ENCODE measurements around the gene ZNF768. TPM values are rescaled to one million over a fixed set of nuclear protein-coding genes. Genes with fewer than 3 reads are reported as not detected.

ZNF768 gene
- total and polyA plus RNA-seq, 2 of the 13 experiments (the other 11 are each of a cell fraction or from before 2014, with no cell fraction given), result 26.7 to 34.4 TPM

DNA sequence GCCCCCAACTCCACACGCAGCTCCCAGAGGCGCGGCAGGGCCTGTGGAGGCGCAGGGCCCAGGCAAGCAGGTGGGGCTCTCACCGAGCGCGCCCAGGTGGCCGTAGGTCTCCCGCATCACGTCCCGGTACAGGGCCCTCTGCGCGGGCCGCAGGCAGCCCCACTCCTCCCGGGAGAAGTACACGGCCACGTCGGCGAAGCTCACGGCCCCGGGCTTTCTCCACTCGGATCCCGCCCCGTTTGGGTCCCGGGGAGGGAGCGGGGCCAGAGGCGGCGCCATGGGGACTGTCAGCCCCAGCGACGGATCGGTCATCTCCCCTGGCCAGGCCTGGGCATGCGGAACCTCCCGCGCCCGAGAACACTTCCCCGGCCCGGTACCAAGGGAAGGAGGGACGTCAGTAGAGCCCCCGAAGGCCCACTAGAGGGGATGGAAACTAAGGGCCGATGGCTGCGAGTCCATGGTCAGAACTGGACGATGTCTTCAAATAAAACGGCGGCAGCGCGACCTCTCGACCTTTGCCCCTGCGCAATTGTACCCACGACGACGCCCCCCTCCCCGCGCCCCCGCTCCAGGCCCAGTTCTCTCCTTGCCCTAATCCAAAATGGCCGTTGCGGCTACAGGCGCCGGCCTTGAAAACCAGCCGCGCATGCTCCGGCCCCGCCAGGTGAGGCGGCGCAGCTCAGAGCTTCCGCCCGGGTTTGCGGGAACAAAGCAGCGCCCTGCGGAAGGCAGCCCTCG, 8.2 kb upstream of the ZNF768 start, which contains the start of gene ZNF747 (continued):
- TF ChIP-seq, protein P1, sequence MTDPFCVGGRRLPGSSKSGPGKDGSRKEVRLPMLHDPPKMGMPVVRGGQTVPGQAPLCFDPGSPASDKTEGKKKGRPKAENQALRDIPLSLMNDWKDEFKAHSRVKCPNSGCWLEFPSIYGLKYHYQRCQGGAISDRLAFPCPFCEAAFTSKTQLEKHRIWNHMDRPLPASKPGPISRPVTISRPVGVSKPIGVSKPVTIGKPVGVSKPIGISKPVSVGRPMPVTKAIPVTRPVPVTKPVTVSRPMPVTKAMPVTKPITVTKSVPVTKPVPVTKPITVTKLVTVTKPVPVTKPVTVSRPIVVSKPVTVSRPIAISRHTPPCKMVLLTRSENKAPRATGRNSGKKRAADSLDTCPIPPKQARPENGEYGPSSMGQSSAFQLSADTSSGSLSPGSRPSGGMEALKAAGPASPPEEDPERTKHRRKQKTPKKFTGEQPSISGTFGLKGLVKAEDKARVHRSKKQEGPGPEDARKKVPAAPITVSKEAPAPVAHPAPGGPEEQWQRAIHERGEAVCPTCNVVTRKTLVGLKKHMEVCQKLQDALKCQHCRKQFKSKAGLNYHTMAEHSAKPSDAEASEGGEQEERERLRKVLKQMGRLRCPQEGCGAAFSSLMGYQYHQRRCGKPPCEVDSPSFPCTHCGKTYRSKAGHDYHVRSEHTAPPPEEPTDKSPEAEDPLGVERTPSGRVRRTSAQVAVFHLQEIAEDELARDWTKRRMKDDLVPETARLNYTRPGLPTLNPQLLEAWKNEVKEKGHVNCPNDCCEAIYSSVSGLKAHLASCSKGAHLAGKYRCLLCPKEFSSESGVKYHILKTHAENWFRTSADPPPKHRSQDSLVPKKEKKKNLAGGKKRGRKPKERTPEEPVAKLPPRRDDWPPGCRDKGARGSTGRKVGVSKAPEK (CRISPR knock-in tag; IDR thresholded peaks at IDR 0.05; ENCODE audit: borderline replicate concordance), result peak; percentile 95
- TF ChIP-seq HNF4A (CRISPR knock-in tag; IDR thresholded peaks at IDR 0.05) (peak; percentile 82), ZNF724P (CRISPR knock-in tag; IDR thresholded peaks at IDR 0.05; ENCODE audit: borderline replicate concordance) (no peak), SALL2 (CRISPR knock-in tag; IDR thresholded peaks at IDR 0.05) (peak; percentile 22), HMG20A (CRISPR knock-in tag; IDR thresholded peaks at IDR 0.05; ENCODE audit: borderline replicate concordance) (peak; percentile 13; the same call in 1 of the 2 replicates), ZNF589 (CRISPR knock-in tag; conservative IDR thresholded peaks at IDR 0.05) (peak; percentile 87), KDM4B (CRISPR knock-in tag; IDR thresholded peaks at IDR 0.05) (peak; percentile 66; the same call in 1 of the 2 replicates), ZNF672 (CRISPR knock-in tag; IDR thresholded peaks at IDR 0.05) (no peak), SMYD3 (CRISPR knock-in tag; IDR thresholded peaks at IDR 0.05) (peak; percentile 38; the same call in 1 of the 2 replicates), CBX2 (IDR thresholded peaks at IDR 0.05; ENCODE audit: low read depth, low read length) (no peak), CBX2 (CRISPR knock-in tag; IDR thresholded peaks at IDR 0.05; ENCODE audit: low read depth) (no peak), MXI1 (IDR thresholded peaks at IDR 0.05; ENCODE audit: borderline replicate concordance, low read depth, low read length) (peak; percentile 83; the same call in 2 of the 3 replicates)
- TF ChIP-seq, protein P2, sequence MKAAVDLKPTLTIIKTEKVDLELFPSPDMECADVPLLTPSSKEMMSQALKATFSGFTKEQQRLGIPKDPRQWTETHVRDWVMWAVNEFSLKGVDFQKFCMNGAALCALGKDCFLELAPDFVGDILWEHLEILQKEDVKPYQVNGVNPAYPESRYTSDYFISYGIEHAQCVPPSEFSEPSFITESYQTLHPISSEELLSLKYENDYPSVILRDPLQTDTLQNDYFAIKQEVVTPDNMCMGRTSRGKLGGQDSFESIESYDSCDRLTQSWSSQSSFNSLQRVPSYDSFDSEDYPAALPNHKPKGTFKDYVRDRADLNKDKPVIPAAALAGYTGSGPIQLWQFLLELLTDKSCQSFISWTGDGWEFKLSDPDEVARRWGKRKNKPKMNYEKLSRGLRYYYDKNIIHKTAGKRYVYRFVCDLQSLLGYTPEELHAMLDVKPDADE (CRISPR knock-in tag; IDR thresholded peaks at IDR 0.05), result peak; percentile 40; the same call in 1 of the 2 replicates
- TF ChIP-seq, protein P3, sequence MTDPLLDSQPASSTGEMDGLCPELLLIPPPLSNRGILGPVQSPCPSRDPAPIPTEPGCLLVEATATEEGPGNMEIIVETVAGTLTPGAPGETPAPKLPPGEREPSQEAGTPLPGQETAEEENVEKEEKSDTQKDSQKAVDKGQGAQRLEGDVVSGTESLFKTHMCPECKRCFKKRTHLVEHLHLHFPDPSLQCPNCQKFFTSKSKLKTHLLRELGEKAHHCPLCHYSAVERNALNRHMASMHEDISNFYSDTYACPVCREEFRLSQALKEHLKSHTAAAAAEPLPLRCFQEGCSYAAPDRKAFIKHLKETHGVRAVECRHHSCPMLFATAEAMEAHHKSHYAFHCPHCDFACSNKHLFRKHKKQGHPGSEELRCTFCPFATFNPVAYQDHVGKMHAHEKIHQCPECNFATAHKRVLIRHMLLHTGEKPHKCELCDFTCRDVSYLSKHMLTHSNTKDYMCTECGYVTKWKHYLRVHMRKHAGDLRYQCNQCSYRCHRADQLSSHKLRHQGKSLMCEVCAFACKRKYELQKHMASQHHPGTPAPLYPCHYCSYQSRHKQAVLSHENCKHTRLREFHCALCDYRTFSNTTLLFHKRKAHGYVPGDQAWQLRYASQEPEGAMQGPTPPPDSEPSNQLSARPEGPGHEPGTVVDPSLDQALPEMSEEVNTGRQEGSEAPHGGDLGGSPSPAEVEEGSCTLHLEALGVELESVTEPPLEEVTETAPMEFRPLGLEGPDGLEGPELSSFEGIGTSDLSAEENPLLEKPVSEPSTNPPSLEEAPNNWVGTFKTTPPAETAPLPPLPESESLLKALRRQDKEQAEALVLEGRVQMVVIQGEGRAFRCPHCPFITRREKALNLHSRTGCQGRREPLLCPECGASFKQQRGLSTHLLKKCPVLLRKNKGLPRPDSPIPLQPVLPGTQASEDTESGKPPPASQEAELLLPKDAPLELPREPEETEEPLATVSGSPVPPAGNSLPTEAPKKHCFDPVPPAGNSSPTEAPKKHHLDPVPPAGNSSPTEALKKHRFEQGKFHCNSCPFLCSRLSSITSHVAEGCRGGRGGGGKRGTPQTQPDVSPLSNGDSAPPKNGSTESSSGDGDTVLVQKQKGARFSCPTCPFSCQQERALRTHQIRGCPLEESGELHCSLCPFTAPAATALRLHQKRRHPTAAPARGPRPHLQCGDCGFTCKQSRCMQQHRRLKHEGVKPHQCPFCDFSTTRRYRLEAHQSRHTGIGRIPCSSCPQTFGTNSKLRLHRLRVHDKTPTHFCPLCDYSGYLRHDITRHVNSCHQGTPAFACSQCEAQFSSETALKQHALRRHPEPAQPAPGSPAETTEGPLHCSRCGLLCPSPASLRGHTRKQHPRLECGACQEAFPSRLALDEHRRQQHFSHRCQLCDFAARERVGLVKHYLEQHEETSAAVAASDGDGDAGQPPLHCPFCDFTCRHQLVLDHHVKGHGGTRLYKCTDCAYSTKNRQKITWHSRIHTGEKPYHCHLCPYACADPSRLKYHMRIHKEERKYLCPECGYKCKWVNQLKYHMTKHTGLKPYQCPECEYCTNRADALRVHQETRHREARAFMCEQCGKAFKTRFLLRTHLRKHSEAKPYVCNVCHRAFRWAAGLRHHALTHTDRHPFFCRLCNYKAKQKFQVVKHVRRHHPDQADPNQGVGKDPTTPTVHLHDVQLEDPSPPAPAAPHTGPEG (CRISPR knock-in tag; IDR thresholded peaks at IDR 0.05), result no peak
- TF ChIP-seq, protein P4, sequence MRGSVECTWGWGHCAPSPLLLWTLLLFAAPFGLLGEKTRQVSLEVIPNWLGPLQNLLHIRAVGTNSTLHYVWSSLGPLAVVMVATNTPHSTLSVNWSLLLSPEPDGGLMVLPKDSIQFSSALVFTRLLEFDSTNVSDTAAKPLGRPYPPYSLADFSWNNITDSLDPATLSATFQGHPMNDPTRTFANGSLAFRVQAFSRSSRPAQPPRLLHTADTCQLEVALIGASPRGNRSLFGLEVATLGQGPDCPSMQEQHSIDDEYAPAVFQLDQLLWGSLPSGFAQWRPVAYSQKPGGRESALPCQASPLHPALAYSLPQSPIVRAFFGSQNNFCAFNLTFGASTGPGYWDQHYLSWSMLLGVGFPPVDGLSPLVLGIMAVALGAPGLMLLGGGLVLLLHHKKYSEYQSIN (CRISPR knock-in tag; IDR thresholded peaks at IDR 0.05; ENCODE audit: borderline replicate concordance), result peak; percentile 11; the same call in 1 of the 2 replicates
- TF ChIP-seq, protein P5, sequence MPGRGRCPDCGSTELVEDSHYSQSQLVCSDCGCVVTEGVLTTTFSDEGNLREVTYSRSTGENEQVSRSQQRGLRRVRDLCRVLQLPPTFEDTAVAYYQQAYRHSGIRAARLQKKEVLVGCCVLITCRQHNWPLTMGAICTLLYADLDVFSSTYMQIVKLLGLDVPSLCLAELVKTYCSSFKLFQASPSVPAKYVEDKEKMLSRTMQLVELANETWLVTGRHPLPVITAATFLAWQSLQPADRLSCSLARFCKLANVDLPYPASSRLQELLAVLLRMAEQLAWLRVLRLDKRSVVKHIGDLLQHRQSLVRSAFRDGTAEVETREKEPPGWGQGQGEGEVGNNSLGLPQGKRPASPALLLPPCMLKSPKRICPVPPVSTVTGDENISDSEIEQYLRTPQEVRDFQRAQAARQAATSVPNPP (CRISPR knock-in tag; IDR thresholded peaks at IDR 0.05), result peak; percentile 93; the same call in 1 of the 2 replicates

Measured in HepG2 (cell line).